HEK293 (cell line): ENCODE results near the gene RAP1GAP.

Source experiments
- CTCF ChIA-PET: fragments of 350-600 bp; formaldehyde crosslinking; extraction: SDS; loops from one replicate; lab custom pipeline; 2021; ENCODE audit warnings: antibody characterized with exemption; lab: Yijun Ruan, JAX
- POLR2A ChIA-PET: fragments of 300-600 bp; formaldehyde crosslinking; extraction: SDS; loops from one replicate; lab custom pipeline; 2020; ENCODE audit warnings: antibody characterized with exemption, inconsistent platforms; lab: Yijun Ruan, JAX
- H3K27ac ChIP-seq: fragments of 200-500 bp; sonication (Bioruptor generic); 2 replicates; pipeline ENCODE4 v1.5.1; 2014; ENCODE audit warnings: low read depth, low read length, control low read depth, inconsistent platforms; ENCODE audit errors: extremely low read depth
- H3K36me3 ChIP-seq, 2 experiments: fragments of 200-500 bp in 1 of 2; sonication (Bioruptor generic) in 1 of 2; 1 replicate in 1 of 2; 2 replicates in 1 of 2; pipeline ENCODE4 v1.5.1; 2014 to 2017; ENCODE audit warnings: inconsistent platforms in 2 of 2, low read length in 2 of 2; ENCODE audit not compliant: control insufficient read depth in 2 of 2, insufficient read depth in 1 of 2
- H3K4me1 ChIP-seq: fragments of 200-500 bp; sonication (Bioruptor generic); 2 replicates; pipeline ENCODE4 v1.5.1; 2014; ENCODE audit warnings: mild to moderate bottlenecking, low read length, inconsistent platforms; ENCODE audit not compliant: control insufficient read depth, insufficient read depth
- H3K4me3 ChIP-seq: 2 replicates; pipeline ENCODE4 v1.5.1; 2011; ENCODE audit warnings: low read depth, mild to moderate bottlenecking, control low read depth, low read length, moderate library complexity
- H3K9me3 ChIP-seq: fragments of 200-500 bp; sonication (Bioruptor generic); 2 replicates; pipeline ENCODE4 v1.5.1; 2014; ENCODE audit warnings: low read depth, low read length, inconsistent platforms; ENCODE audit not compliant: control insufficient read depth, insufficient read depth
- GLI2 ChIP-seq: fragments of 450-650 bp; formaldehyde crosslinking; IDR thresholded peaks from 2 replicates; pipeline ENCODE4; 2017; ENCODE audit warnings: missing biosample characterization, missing genetic modification characterization, low read depth, borderline replicate concordance
- HOXA7 ChIP-seq: sonication (generic); formaldehyde crosslinking; IDR thresholded peaks from 2 replicates; pipeline ENCODE4 v1.8.1; 2022; ENCODE audit warnings: missing genetic modification reagents, borderline replicate concordance
- RBAK ChIP-seq: fragments of 450-650 bp; formaldehyde crosslinking; IDR thresholded peaks from 2 replicates; pipeline ENCODE4 v1.5.1; 2016; ENCODE audit warnings: missing biosample characterization, missing genetic modification characterization
- SETDB1 ChIP-seq: IDR thresholded peaks from one replicate; pipeline ENCODE4 v1.6.1; 2017; ENCODE audit warnings: mild to moderate bottlenecking, low read length, moderate library complexity, mixed read lengths; ENCODE audit not compliant: insufficient read length
- TRIM28 ChIP-seq: IDR thresholded peaks from 2 replicates; pipeline ENCODE4 v1.6.1; 2011; ENCODE audit warnings: low read length, control low read depth, borderline replicate concordance
- ZBTB17 ChIP-seq: fragments of 450-650 bp; formaldehyde crosslinking; IDR thresholded peaks from 2 replicates; pipeline ENCODE4 v1.5.1; 2016; ENCODE audit warnings: missing biosample characterization, missing genetic modification characterization
- ZNF138 ChIP-seq: fragments of 450-650 bp; formaldehyde crosslinking; IDR thresholded peaks from 2 replicates; pipeline ENCODE4 v1.5.1; 2016; ENCODE audit warnings: missing biosample characterization, missing genetic modification characterization, borderline replicate concordance
- ZNF19 ChIP-seq: fragments of 450-650 bp; formaldehyde crosslinking; IDR thresholded peaks from 2 replicates; pipeline ENCODE4; 2016; ENCODE audit warnings: missing biosample characterization, missing genetic modification characterization, low read depth
- ZNF354C ChIP-seq: fragments of 450-650 bp; formaldehyde crosslinking; IDR thresholded peaks from 2 replicates; pipeline ENCODE4 v1.5.1; 2016; ENCODE audit warnings: missing biosample characterization, missing genetic modification characterization, low read depth, borderline replicate concordance
- ZNF48 ChIP-seq: fragments of 450-650 bp; formaldehyde crosslinking; IDR thresholded peaks from 2 replicates; pipeline ENCODE4 v1.5.1; 2016; ENCODE audit warnings: missing biosample characterization, missing genetic modification characterization
- ZNF530 ChIP-seq: fragments of 450-650 bp; formaldehyde crosslinking; IDR thresholded peaks from 2 replicates; pipeline ENCODE4 v1.5.1; 2016; ENCODE audit warnings: low read depth, missing biosample characterization, missing genetic modification characterization
- ZNF560 ChIP-seq: fragments of 450-650 bp; formaldehyde crosslinking; IDR thresholded peaks from 2 replicates; pipeline ENCODE4 v1.5.1; 2017; ENCODE audit warnings: missing biosample characterization, missing genetic modification characterization, borderline replicate concordance
- ZNF561 ChIP-seq: fragments of 450-650 bp; IDR thresholded peaks from 2 replicates; pipeline ENCODE4 v1.5.1; 2018; ENCODE audit warnings: missing biosample characterization, missing genetic modification characterization, borderline replicate concordance
- ZNF791 ChIP-seq: fragments of 450-650 bp; formaldehyde crosslinking; IDR thresholded peaks from 2 replicates; pipeline ENCODE4 v1.5.1; 2016; ENCODE audit warnings: missing biosample characterization, missing genetic modification characterization
- ZNF830 ChIP-seq: fragments of 450-650 bp; IDR thresholded peaks from 2 replicates; pipeline ENCODE4 v1.5.0; 2018; ENCODE audit warnings: missing biosample characterization, missing genetic modification characterization, low read depth, mild to moderate bottlenecking, moderate library complexity
- ZNF837 ChIP-seq: fragments of 450-650 bp; formaldehyde crosslinking; IDR thresholded peaks from 2 replicates; pipeline ENCODE4 v1.5.1; 2016; ENCODE audit warnings: missing biosample characterization, missing genetic modification characterization
- ZSCAN23 ChIP-seq: fragments of 450-650 bp; formaldehyde crosslinking; IDR thresholded peaks from 2 replicates; pipeline ENCODE4 v1.5.1; 2016; ENCODE audit warnings: missing biosample characterization, missing genetic modification characterization
- TF ChIP-seq, protein P1 (sequence below): IDR thresholded peaks from 2 replicates; pipeline ENCODE4 v1.6.1; 2011; ENCODE audit warnings: mild to moderate bottlenecking, low read depth, low read length, borderline replicate concordance
- TF ChIP-seq, protein P2 (sequence below): fragments of 450-650 bp; formaldehyde crosslinking; IDR thresholded peaks from 2 replicates; pipeline ENCODE4 v1.5.1; 2016; ENCODE audit warnings: missing biosample characterization, missing genetic modification characterization
- TF ChIP-seq, protein P3 (sequence below): fragments of 450-650 bp; formaldehyde crosslinking; IDR thresholded peaks from 2 replicates; pipeline ENCODE4 v1.5.1; 2016; ENCODE audit warnings: missing biosample characterization, missing genetic modification characterization
- TF ChIP-seq, protein P4 (sequence below): fragments of 450-650 bp; formaldehyde crosslinking; IDR thresholded peaks from 2 replicates; pipeline ENCODE4 v1.5.1; 2016; ENCODE audit warnings: missing biosample characterization, missing genetic modification characterization
- TF ChIP-seq, protein P5 (sequence below): fragments of 450-650 bp; formaldehyde crosslinking; IDR thresholded peaks from 2 replicates; pipeline ENCODE4 v1.5.1; 2016; ENCODE audit warnings: missing biosample characterization, missing genetic modification characterization, low read depth

Gene RAP1GAP

DNA sequence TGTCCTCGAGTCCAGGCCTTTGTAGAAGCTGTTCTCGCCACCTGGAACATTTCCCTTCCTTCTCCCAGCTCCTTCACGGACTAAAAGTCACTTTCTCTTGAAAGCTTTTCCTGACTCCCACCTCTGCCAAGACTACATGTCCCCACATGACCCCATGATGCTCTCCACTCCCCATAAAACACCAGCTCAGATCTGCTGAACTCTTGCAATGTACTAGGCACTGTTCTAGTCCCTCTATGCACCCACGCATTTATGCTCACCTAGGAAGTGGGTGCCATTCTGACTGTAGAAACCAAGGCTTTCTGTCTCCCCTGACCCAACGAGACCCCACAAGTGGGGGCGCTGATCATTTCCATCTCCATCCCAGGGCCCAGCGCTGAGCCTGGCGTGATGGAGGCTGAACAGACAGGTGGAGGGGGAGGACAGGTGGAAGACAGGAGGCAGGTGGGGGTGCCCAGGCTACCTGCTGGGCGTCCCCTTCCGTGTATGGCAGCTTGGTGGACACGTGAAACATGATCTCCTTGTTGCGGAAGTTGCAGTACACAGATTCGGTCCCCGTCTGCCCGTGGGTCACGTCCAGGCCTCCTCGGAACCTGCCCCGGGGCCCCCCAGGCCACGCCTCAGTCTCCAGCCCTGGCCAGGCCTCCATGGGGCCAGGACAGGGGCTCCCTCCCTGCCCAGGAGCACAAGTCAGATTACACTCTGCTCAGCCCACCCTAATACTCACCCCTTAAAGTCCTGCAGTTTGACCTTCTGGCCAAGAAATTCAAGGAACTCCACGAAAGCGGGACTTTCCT lies 58.0 kb downstream of the RAP1GAP start (continued):
- TF ChIP-seq SETDB1 (no peak), GLI2 (no peak), TRIM28 (no peak), ZNF561 (no peak)
- TF ChIP-seq, all 188 proteins: peak for 2

DNA sequence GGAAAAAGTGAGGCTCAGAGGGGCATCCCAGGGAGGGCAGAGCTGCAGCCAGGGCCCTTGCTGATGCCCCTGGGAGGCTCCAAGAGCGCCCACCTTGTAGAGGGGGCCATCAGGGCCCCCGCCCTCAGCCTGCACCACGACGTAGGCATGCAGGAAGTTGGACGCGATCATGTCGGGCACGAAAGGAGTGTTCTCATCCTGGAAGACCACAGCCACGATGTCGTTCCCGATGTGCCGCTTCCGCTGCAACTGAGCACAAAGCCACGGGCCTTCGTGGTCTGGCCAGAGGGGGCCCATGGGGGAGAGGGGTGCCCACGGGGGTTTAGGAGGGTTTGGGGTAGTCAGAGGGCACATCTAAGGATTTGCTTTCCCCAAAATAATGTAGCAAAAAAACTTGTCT lies 59.1 kb downstream of the RAP1GAP start:
- ChIA-PET CTCF (no interaction called here), POLR2A (no interaction called here)
- no peak overlapping the region for H3K27ac ChIP-seq
- H3K36me3 ChIP-seq: no peaks in the 10 kb centered on the region
- TF ChIP-seq ZNF837 (tag by site-specific recombination) (no peak), RBAK (no peak), ZNF560 (no peak), ZNF530 (tag by site-specific recombination) (no peak)
- TF ChIP-seq, protein P1, sequence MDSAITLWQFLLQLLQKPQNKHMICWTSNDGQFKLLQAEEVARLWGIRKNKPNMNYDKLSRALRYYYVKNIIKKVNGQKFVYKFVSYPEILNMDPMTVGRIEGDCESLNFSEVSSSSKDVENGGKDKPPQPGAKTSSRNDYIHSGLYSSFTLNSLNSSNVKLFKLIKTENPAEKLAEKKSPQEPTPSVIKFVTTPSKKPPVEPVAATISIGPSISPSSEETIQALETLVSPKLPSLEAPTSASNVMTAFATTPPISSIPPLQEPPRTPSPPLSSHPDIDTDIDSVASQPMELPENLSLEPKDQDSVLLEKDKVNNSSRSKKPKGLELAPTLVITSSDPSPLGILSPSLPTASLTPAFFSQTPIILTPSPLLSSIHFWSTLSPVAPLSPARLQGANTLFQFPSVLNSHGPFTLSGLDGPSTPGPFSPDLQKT: no peak
- H3K4me3 ChIP-seq: no peak overlapping the region
- no peaks in the 10 kb centered on the region for H3K4me1 ChIP-seq
- no peaks in the 10 kb centered on the region for H3K9me3 ChIP-seq

DNA sequence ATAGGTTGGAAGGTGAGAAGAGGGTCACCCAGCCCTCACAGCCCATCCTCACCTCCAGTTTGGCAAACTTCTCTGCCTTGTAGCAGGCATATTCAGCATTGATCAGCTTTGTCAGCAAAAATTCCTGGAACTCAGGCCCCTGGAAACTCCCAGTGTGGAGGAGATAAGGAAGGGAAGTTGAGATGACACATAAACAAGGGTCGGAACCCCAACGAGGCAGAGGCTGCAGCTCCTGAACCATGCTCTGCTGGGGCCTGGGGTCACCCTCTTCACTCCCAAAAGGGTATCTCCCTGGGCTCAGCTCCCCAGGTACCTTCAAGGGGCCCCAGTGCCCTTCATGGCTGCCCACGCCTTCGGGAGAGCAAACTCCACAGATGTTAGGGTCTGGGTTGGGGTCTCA lies 60.4 kb downstream of the RAP1GAP start:
- POLR2A ChIA-PET: no interaction called here
- no peak overlapping the region for H3K4me3 ChIP-seq
- H3K9me3 ChIP-seq: no peaks in the 10 kb centered on the region
- no peaks in the 10 kb centered on the region for H3K36me3 ChIP-seq
- H3K4me1 ChIP-seq: no peaks in the 10 kb centered on the region
- CTCF ChIA-PET: no interaction called here
- TF ChIP-seq ZNF138: no peak
- TF ChIP-seq, protein P2, sequence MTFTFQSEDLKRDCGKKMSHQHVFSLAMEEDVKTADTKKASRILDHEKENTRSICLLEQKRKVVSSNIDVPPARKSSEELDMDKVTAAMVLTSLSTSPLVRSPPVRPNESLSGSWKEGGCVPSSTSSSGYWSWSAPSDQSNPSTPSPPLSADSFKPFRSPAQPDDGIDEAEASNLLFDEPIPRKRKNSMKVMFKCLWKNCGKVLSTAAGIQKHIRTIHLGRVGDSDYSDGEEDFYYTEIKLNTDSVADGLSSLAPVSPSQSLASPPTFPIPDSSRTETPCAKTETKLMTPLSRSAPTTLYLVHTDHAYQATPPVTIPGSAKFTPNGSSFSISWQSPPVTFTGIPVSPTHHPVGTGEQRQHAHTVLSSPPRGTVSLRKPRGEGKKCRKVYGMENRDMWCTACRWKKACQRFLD (tag by site-specific recombination): no peak
- no peak for TF ChIP-seq ZBTB17
- no peak for TF ChIP-seq ZNF19
- TF ChIP-seq, protein P3, sequence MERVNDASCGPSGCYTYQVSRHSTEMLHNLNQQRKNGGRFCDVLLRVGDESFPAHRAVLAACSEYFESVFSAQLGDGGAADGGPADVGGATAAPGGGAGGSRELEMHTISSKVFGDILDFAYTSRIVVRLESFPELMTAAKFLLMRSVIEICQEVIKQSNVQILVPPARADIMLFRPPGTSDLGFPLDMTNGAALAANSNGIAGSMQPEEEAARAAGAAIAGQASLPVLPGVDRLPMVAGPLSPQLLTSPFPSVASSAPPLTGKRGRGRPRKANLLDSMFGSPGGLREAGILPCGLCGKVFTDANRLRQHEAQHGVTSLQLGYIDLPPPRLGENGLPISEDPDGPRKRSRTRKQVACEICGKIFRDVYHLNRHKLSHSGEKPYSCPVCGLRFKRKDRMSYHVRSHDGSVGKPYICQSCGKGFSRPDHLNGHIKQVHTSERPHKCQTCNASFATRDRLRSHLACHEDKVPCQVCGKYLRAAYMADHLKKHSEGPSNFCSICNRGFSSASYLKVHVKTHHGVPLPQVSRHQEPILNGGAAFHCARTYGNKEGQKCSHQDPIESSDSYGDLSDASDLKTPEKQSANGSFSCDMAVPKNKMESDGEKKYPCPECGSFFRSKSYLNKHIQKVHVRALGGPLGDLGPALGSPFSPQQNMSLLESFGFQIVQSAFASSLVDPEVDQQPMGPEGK: no peak
- no peak for TF ChIP-seq ZNF354C (tag by site-specific recombination)
- no peak for TF ChIP-seq ZNF791 (tag by site-specific recombination)
- TF ChIP-seq HOXA7 (CRISPR knock-in tag): no peak
- TF ChIP-seq ZSCAN23 (tag by site-specific recombination): no peak
- TF ChIP-seq, protein P4, sequence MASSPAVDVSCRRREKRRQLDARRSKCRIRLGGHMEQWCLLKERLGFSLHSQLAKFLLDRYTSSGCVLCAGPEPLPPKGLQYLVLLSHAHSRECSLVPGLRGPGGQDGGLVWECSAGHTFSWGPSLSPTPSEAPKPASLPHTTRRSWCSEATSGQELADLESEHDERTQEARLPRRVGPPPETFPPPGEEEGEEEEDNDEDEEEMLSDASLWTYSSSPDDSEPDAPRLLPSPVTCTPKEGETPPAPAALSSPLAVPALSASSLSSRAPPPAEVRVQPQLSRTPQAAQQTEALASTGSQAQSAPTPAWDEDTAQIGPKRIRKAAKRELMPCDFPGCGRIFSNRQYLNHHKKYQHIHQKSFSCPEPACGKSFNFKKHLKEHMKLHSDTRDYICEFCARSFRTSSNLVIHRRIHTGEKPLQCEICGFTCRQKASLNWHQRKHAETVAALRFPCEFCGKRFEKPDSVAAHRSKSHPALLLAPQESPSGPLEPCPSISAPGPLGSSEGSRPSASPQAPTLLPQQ: no peak
- no peak for TF ChIP-seq ZNF830 (tag by site-specific recombination)
- TF ChIP-seq ZNF48 (tag by site-specific recombination): no peak
- TF ChIP-seq, protein P5, sequence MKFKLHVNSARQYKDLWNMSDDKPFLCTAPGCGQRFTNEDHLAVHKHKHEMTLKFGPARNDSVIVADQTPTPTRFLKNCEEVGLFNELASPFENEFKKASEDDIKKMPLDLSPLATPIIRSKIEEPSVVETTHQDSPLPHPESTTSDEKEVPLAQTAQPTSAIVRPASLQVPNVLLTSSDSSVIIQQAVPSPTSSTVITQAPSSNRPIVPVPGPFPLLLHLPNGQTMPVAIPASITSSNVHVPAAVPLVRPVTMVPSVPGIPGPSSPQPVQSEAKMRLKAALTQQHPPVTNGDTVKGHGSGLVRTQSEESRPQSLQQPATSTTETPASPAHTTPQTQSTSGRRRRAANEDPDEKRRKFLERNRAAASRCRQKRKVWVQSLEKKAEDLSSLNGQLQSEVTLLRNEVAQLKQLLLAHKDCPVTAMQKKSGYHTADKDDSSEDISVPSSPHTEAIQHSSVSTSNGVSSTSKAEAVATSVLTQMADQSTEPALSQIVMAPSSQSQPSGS: no peak
- no peak overlapping the region for H3K27ac ChIP-seq
